ENCODE data around the gene SLC25A34. TPM values are rescaled to one million over a fixed set of nuclear protein-coding genes. Genes with fewer than 3 reads are reported as not detected.

SLC25A34 gene
- total and polyA plus RNA-seq, 10 of the 15 experiments (the other 5 are each of a cell fraction or from before 2014, with no cell fraction given), result 0.02 to 1.6 (median 0.39) TPM

GRCh38 chr1:15767941-15768340, 31.9 kb downstream of the SLC25A34 start:
- no peak overlapping the region for H2AFZ ChIP-seq (ENCODE audit: control insufficient read depth, low read depth, low read length)
- intact Hi-C loops (cut with micrococcal nuclease; ENCODE audit: unreplicated experiment), result no loop called here
- ChIA-PET POLR2A (no interaction called here), RAD21 (ENCODE audit: unreplicated experiment) (no interaction called here), SMC1A (ENCODE audit: uncharacterized antibody, unreplicated experiment) (interaction anchor here (1.3 kb wide), 1 partner anchor 16 kb away, joined by 3 read pairs; no protein-coding TSS in a partner anchor), CTCF (interaction anchor here (0.7 kb wide), 1 partner anchor 549 kb away, joined by 6 read pairs; no protein-coding TSS in a partner anchor)
- H4K20me1 ChIP-seq (ENCODE audit: control insufficient read depth, insufficient read depth), result no peaks in the 10 kb centered on the region
- no peaks in the 10 kb centered on the region for H3K9me3 ChIP-seq (replicated peaks; ENCODE audit: control insufficient read depth, insufficient read depth, low read length)
- no TSS peak for BruUV-seq (replicated peaks)
- TF ChIP-seq CTCF (IDR thresholded peaks at IDR 0.05 in 2 of 3, conservative IDR thresholded peaks at IDR 0.05 in 1 of 3; ENCODE audit: control insufficient read depth in 2 of 3, extremely low read depth in 1 of 3, insufficient read depth in 1 of 3, low read depth in 3 of 3, low read length in 3 of 3) (no peak), BMI1 (IDR thresholded peaks at IDR 0.05; ENCODE audit: borderline replicate concordance) (no peak), PAX8 (IDR thresholded peaks at IDR 0.05) (no peak), BHLHE40 (IDR thresholded peaks at IDR 0.05; ENCODE audit: borderline replicate concordance in 1 of 2, low read depth in 2 of 2, low read length in 1 of 2) (peak in 1 of 2 experiments; percentile 7; a peak in 1 of 4 replicates), SREBF2 (IDR thresholded peaks at IDR 0.05; ENCODE audit: low read length) (no peak), ZNF622 (IDR thresholded peaks at IDR 0.05) (no peak), NR2C2 (IDR thresholded peaks at IDR 0.05; ENCODE audit: borderline replicate concordance, control insufficient read depth, insufficient read length, low read depth) (no peak)
- no peak overlapping the region for H3K4me2 ChIP-seq (ENCODE audit: control insufficient read depth, insufficient read depth)
- DNase-seq (ENCODE audit: low read depth, low spot score) (no peak), FAIRE-seq (no peak), ATAC-seq (no peak)
- H3K27ac ChIP-seq (ENCODE audit: control insufficient read depth, insufficient read depth), result no peak overlapping the region
- no peaks in the 10 kb centered on the region; a peak in 1 of 4 replicates for H3K27me3 ChIP-seq (replicated peaks in 1 of 2; ENCODE audit: control insufficient read depth in 2 of 2, insufficient read depth in 2 of 2, low read length in 1 of 2)
- no peaks in the 10 kb centered on the region for H3K36me3 ChIP-seq (ENCODE audit: control insufficient read depth in 2 of 2, insufficient read depth in 2 of 2, low read length in 1 of 2)
- no peak overlapping the region for H3K9ac ChIP-seq (ENCODE audit: control insufficient read depth, insufficient read depth, low read length)
- in situ Hi-C loops (cut with MboI), result no loop called here
- H3K4me3 ChIP-seq, result no peak overlapping the region
- no peaks in the 10 kb centered on the region for H3K79me2 ChIP-seq (ENCODE audit: control insufficient read depth, insufficient read depth, low read length)
- no peaks in the 10 kb centered on the region for H3K4me1 ChIP-seq (ENCODE audit: control insufficient read depth, insufficient read depth, low read length)
- 22% methylated on average over 5 of the region's 5 CpGs for WGBS (ENCODE audit: insufficient coverage, insufficient replicate concordance, low lambda C conversion rate, missing lambda C conversion rate)

All from GM12878 (cell line).